Skeletal muscle satellite cell (primary cell): Measurements from ENCODE around the gene AOPEP.

ENCODE experiments used
- H3K27me3 ChIP-seq: 2 replicates; pipeline ENCODE4 v1.7.0; 2013; ENCODE audit warnings: low read length; ENCODE audit not compliant: control insufficient read depth, insufficient read depth
- H3K36me3 ChIP-seq: 2 replicates; pipeline ENCODE4 v1.7.0; 2013; ENCODE audit warnings: mild to moderate bottlenecking, control low read depth, low read length; ENCODE audit not compliant: insufficient read depth
- H3K4me1 ChIP-seq: 2 replicates; pipeline ENCODE4 v1.7.0; 2013; ENCODE audit warnings: low read length; ENCODE audit not compliant: control insufficient read depth, insufficient read depth
- H3K4me2 ChIP-seq: 2 replicates; pipeline ENCODE4 v1.7.0; 2013; ENCODE audit warnings: mild to moderate bottlenecking, low read length
- H3K4me3 ChIP-seq: 2 replicates; pipeline ENCODE4 v1.7.0; 2013; ENCODE audit warnings: low read length
- H3K9ac ChIP-seq: 2 replicates; pipeline ENCODE4 v1.7.0; 2013; ENCODE audit warnings: mild to moderate bottlenecking, low read depth, low read length, moderate library complexity
- H3K9me3 ChIP-seq: replicated peaks from 2 replicates; pipeline ENCODE4 v1.7.0; 2013; ENCODE audit warnings: mild to moderate bottlenecking, control low read depth, low read length

AOPEP gene

GRCh38 chr9:94770334-94770733, 43.8 kb downstream of the AOPEP start:
- no peak overlapping the region for H3K4me3 ChIP-seq
- H3K4me1 ChIP-seq: peaks cover 4% of the 10 kb centered on the region
- H3K4me2 ChIP-seq: no peak overlapping the region
- H3K27me3 ChIP-seq: no peaks in the 10 kb centered on the region
- no peak overlapping the region for H3K9ac ChIP-seq
- no peaks in the 10 kb centered on the region for H3K36me3 ChIP-seq
- H3K9me3 ChIP-seq: no peaks in the 10 kb centered on the region

GRCh38 chr9:94771096-94771495, 44.6 kb downstream of the AOPEP start:
- H3K36me3 ChIP-seq: no peaks in the 10 kb centered on the region
- H3K4me3 ChIP-seq: no peak overlapping the region
- H3K4me2 ChIP-seq: no peak overlapping the region
- H3K9ac ChIP-seq: no peak overlapping the region
- H3K27me3 ChIP-seq: no peaks in the 10 kb centered on the region
- H3K9me3 ChIP-seq: no peaks in the 10 kb centered on the region
- peaks cover 4% of the 10 kb centered on the region for H3K4me1 ChIP-seq

GRCh38 chr9:94772144-94772543, 45.6 kb downstream of the AOPEP start:
- Histone ChIP-seq H3K36me3 (no peaks in the 10 kb centered on the region), H3K4me2 (no peak overlapping the region), H3K4me3 (no peak overlapping the region), H3K4me1 (peaks cover 4% of the 10 kb centered on the region), H3K27me3 (no peaks in the 10 kb centered on the region), H3K9ac (no peak overlapping the region), H3K9me3 (no peaks in the 10 kb centered on the region)

- H3K36me3 ChIP-seq: no peaks in the 10 kb centered on the region
These were observed 46.3 kb downstream of the AOPEP start for GRCh38 chr9:94772639-94773303.

GRCh38 chr9:94773655-94774054, 47.2 kb downstream of the AOPEP start:
- peaks cover 4% of the 10 kb centered on the region for H3K4me1 ChIP-seq
- H3K9me3 ChIP-seq: no peaks in the 10 kb centered on the region
- no peaks in the 10 kb centered on the region for H3K36me3 ChIP-seq
- no peaks in the 10 kb centered on the region for H3K27me3 ChIP-seq
- H3K9ac ChIP-seq: no peak overlapping the region
- no peak overlapping the region for H3K4me3 ChIP-seq
- H3K4me2 ChIP-seq: no peak overlapping the region

More at GRCh38 chr9:94772639-94773303, 46.3 kb downstream of the AOPEP start:
- no peaks in the 10 kb centered on the region for H3K27me3 ChIP-seq
- peaks cover 4% of the 10 kb centered on the region for H3K4me1 ChIP-seq
- no peak overlapping the region for H3K4me2 ChIP-seq
- H3K4me3 ChIP-seq: no peak overlapping the region
- H3K9ac ChIP-seq: no peak overlapping the region
- no peaks in the 10 kb centered on the region for H3K9me3 ChIP-seq

GRCh38 chr9:94778013-94778412, 51.5 kb downstream of the AOPEP start:
- H3K36me3 ChIP-seq: no peaks in the 10 kb centered on the region
- no peak overlapping the region for H3K9ac ChIP-seq
- H3K4me2 ChIP-seq: no peak overlapping the region
- no peaks in the 10 kb centered on the region for H3K27me3 ChIP-seq
- peaks cover 23% of the 10 kb centered on the region for H3K4me1 ChIP-seq
- no peak overlapping the region for H3K4me3 ChIP-seq
- H3K9me3 ChIP-seq: no peaks in the 10 kb centered on the region

- Histone ChIP-seq H3K4me3 (no peak overlapping the region), H3K36me3 (no peaks in the 10 kb centered on the region)
These were observed 52.5 kb downstream of the AOPEP start for GRCh38 chr9:94779031-94779430.

GRCh38 chr9:94779693-94780290, 53.3 kb downstream of the AOPEP start:
- Histone ChIP-seq H3K4me3 (no peak overlapping the region), H3K36me3 (no peaks in the 10 kb centered on the region), H3K4me2 (no peak overlapping the region), H3K4me1 (peaks cover 33% of the 10 kb centered on the region), H3K9me3 (no peaks in the 10 kb centered on the region), H3K27me3 (no peaks in the 10 kb centered on the region), H3K9ac (no peak overlapping the region)

More at GRCh38 chr9:94779031-94779430, 52.5 kb downstream of the AOPEP start:
- Histone ChIP-seq H3K4me1 (peaks cover 28% of the 10 kb centered on the region), H3K4me2 (no peak overlapping the region), H3K9me3 (no peaks in the 10 kb centered on the region), H3K9ac (no peak overlapping the region), H3K27me3 (no peaks in the 10 kb centered on the region)

- H3K4me3 ChIP-seq: no peak overlapping the region
- peak overlapping the region; percentile 2 for H3K9ac ChIP-seq
- no peaks in the 10 kb centered on the region for H3K27me3 ChIP-seq
- no peaks in the 10 kb centered on the region for H3K36me3 ChIP-seq
- peaks cover 40% of the 10 kb centered on the region for H3K4me1 ChIP-seq
- H3K4me2 ChIP-seq: no peak overlapping the region
- H3K9me3 ChIP-seq: no peaks in the 10 kb centered on the region
These were observed 54.0 kb downstream of the AOPEP start for GRCh38 chr9:94780516-94780950.

GRCh38 chr9:94782355-94783101, 56.0 kb downstream of the AOPEP start:
- H3K4me2 ChIP-seq: peak overlapping the region; percentile 54
- peak overlapping the region; percentile 82 for H3K9ac ChIP-seq
- H3K36me3 ChIP-seq: no peaks in the 10 kb centered on the region
- no peaks in the 10 kb centered on the region for H3K27me3 ChIP-seq
- H3K4me3 ChIP-seq: no peak overlapping the region
- H3K9me3 ChIP-seq: no peaks in the 10 kb centered on the region
- peaks cover 47% of the 10 kb centered on the region for H3K4me1 ChIP-seq

GRCh38 chr9:94783102-94783682, 56.7 kb downstream of the AOPEP start:
- Histone ChIP-seq H3K9ac (peak overlapping the region; percentile 82), H3K4me2 (peak overlapping the region; percentile 54), H3K36me3 (no peaks in the 10 kb centered on the region), H3K4me3 (no peak overlapping the region), H3K4me1 (peaks cover 47% of the 10 kb centered on the region), H3K9me3 (no peaks in the 10 kb centered on the region), H3K27me3 (no peaks in the 10 kb centered on the region)
